ENCODE results near the gene COL9A3. TPM values are rescaled to one million over a fixed set of nuclear protein-coding genes. Genes with fewer than 3 reads are reported as not detected.
A peak's percentile ranks its signal among the peaks of the same experiment; 100 is the strongest.

Gene COL9A3
- total RNA-seq (1 to 10 TPM; 2.3 to 2.6 TPM), polyA plus RNA-seq (ENCODE audit: insufficient read length in 6 of 6) (100 to 1,000 TPM in 1 of 6 donors, 10 to 100 TPM in 5; 50.6 to 107 (median 71.1) TPM)
- long read RNA-seq, donor 1, transcript COL9A3-206 (3 exons, 539 nt), result major isoform, 7 of 37 reads
- long read RNA-seq, donor 1, transcript COL9A3-215 (32 exons, 2,497 nt), result minor isoform, 5 of 37 reads
- long read RNA-seq, donor 1, partial matches to known transcripts, result 12 of 37 reads
- long read RNA-seq, donor 1, other reads (novel, unspliced or antisense), result 7 of 37 reads
- long read RNA-seq, donor 2, transcript COL9A3-206 (3 exons, 539 nt), result major isoform, 10 of 89 reads
- long read RNA-seq, donor 2, transcript COL9A3-215 (32 exons, 2,497 nt), result minor isoform, 5 of 89 reads
- long read RNA-seq, donor 2, partial matches to known transcripts, result 73 of 89 reads
- long read RNA-seq, donor 2, other reads (novel, unspliced or antisense), result 0 of 89 reads
- long read RNA-seq, donor 3, transcript COL9A3-215 (32 exons, 2,497 nt), result major isoform, 6 of 8 reads
- long read RNA-seq, donor 3, partial matches to known transcripts, result 0 of 8 reads
- long read RNA-seq, donor 3, other reads (novel, unspliced or antisense), result 0 of 8 reads
- long read RNA-seq, donor 4, result 0 reads
- long read RNA-seq, donor 5, transcript COL9A3-215 (32 exons, 2,497 nt), result major isoform, 7 of 24 reads
- long read RNA-seq, donor 5, transcript COL9A3-206 (3 exons, 539 nt), result minor isoform, 6 of 24 reads
- long read RNA-seq, donor 5, partial matches to known transcripts, result 10 of 24 reads
- long read RNA-seq, donor 5, other reads (novel, unspliced or antisense), result 0 of 24 reads
- long read RNA-seq, donor 6, transcript COL9A3-206 (3 exons, 539 nt), result major isoform, 9 of 13 reads
- long read RNA-seq, donor 6, partial matches to known transcripts, result 0 of 13 reads
- long read RNA-seq, donor 6, other reads (novel, unspliced or antisense), result 0 of 13 reads
- long read RNA-seq, donor 7, partial matches to known transcripts, result 0 of 6 reads
- long read RNA-seq, donor 7, other reads (novel, unspliced or antisense), result 0 of 6 reads
- long read RNA-seq, donor 8, transcript COL9A3-215 (32 exons, 2,497 nt), result major isoform, 6 of 43 reads
- long read RNA-seq, donor 8, partial matches to known transcripts, result 30 of 43 reads
- long read RNA-seq, donor 8, other reads (novel, unspliced or antisense), result 0 of 43 reads
- long read RNA-seq, donor 9, result 0 reads
- long read RNA-seq, donor 10, partial matches to known transcripts, result 1 of 2 reads
- long read RNA-seq, donor 10, other reads (novel, unspliced or antisense), result 1 of 2 reads
- long read RNA-seq, donor 11, partial matches to known transcripts, result 0 of 5 reads
- long read RNA-seq, donor 11, other reads (novel, unspliced or antisense), result 0 of 5 reads
- long read RNA-seq, donor 12, transcript COL9A3-206 (3 exons, 539 nt), result major isoform, 5 of 7 reads
- long read RNA-seq, donor 12, partial matches to known transcripts, result 0 of 7 reads
- long read RNA-seq, donor 12, other reads (novel, unspliced or antisense), result 0 of 7 reads

DNA sequence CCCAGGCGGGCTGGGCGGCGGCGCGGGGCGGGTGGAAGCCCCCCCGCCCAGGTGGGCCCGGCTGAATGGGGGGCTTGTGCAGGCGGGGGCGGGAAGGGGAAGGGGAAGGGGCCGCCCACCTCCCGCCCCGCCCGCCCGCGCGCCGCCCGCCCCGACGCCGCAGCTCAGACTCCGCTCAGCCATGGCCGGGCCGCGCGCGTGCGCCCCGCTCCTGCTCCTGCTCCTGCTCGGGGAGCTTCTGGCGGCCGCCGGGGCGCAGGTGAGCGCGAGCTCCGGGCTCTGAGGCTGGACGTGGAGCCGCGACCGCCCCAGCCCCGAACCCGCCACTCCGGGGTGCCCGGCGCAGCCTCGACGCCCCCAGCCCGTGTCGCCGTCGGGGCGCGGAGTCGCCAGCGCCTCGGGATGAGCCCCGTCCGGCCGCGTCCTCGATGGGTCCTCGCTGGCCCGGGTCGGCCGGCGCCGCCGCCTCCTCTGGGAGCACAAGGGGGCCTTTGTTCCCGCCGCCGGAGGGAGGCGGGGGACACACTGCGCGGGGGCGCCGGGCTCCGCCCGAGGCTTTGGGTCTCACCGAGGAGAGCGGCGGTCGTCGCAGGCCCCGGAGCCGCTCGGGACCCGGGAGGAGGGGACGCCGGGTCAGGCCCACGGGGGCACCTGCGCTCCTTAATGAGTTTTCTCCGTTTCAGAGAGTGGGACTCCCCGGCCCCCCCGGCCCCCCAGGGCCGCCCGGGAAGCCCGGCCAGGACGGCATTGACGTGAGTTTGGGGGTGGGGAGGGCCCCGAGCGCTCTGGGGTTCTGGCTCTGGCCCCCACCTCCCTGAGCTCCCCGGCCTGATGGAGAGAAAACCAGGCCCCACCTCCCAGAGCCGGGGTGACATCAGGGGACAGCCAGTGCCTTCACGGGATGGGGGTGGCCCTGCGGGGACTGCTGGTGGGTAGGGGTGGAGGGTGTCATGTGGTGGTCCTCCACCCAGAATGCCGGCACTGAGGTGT lies at the start of gene COL9A3:
COL9A3 (plus strand) TSS at position 167 of the 990 bp plus-strand sequence; CDS start at position 182, 15 bp downstream.
- no peaks in the 10 kb centered on the region for H3K9me3 ChIP-seq
- TF ChIP-seq, protein P1, sequence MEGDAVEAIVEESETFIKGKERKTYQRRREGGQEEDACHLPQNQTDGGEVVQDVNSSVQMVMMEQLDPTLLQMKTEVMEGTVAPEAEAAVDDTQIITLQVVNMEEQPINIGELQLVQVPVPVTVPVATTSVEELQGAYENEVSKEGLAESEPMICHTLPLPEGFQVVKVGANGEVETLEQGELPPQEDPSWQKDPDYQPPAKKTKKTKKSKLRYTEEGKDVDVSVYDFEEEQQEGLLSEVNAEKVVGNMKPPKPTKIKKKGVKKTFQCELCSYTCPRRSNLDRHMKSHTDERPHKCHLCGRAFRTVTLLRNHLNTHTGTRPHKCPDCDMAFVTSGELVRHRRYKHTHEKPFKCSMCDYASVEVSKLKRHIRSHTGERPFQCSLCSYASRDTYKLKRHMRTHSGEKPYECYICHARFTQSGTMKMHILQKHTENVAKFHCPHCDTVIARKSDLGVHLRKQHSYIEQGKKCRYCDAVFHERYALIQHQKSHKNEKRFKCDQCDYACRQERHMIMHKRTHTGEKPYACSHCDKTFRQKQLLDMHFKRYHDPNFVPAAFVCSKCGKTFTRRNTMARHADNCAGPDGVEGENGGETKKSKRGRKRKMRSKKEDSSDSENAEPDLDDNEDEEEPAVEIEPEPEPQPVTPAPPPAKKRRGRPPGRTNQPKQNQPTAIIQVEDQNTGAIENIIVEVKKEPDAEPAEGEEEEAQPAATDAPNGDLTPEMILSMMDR (IDR thresholded peaks at IDR 0.05), result no peak
- intact Hi-C loops (cut with DNase I), result no loop called here
- ATAC-seq (no peak), DNase-seq (peak in 1 of 4 donors; percentile 50)
- H3K27ac ChIP-seq, result no peak within 1 kb of the TSS
- peaks cover 25 to 43% of the 10 kb centered on the region in 2 donors for H3K4me1 ChIP-seq
- H3K4me3 ChIP-seq, result no peak within 1 kb of the TSS
- H3K36me3 ChIP-seq, result peaks cover 0 to 22% of the 10 kb centered on the region in 2 donors
- H3K27me3 ChIP-seq, result peaks cover 39 to 69% of the 10 kb centered on the region in 2 donors

DNA sequence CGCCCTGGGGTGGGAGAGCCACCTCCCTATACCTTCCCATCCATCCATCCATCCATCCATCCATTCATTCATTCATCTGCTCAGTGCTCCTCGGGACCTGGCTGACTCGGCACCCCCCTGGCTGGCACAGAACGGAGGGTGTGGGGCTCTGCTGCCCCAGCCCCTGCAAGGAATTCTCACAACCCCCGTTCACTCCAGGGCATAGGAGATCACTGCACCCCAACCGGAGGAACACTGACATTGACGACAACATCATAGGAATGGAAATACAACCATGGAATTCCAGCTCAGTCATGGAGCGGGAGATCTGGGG lies 48.7 kb upstream of the COL9A3 start:
- Histone ChIP-seq H3K27ac (no peak overlapping the region), H3K9me3 (no peaks in the 10 kb centered on the region), H3K27me3 (peaks cover 0 to 65% of the 10 kb centered on the region in 2 donors), H3K36me3 (no peaks in the 10 kb centered on the region), H3K4me1 (peaks cover 0 to 9% of the 10 kb centered on the region in 2 donors), H3K4me3 (no peak overlapping the region)
- intact Hi-C loops (cut with DNase I), result no loop called here
- no peak for DNase-seq
- TF ChIP-seq, protein P1 (IDR thresholded peaks at IDR 0.05), result no peak
- ATAC-seq, result no peak

DNA sequence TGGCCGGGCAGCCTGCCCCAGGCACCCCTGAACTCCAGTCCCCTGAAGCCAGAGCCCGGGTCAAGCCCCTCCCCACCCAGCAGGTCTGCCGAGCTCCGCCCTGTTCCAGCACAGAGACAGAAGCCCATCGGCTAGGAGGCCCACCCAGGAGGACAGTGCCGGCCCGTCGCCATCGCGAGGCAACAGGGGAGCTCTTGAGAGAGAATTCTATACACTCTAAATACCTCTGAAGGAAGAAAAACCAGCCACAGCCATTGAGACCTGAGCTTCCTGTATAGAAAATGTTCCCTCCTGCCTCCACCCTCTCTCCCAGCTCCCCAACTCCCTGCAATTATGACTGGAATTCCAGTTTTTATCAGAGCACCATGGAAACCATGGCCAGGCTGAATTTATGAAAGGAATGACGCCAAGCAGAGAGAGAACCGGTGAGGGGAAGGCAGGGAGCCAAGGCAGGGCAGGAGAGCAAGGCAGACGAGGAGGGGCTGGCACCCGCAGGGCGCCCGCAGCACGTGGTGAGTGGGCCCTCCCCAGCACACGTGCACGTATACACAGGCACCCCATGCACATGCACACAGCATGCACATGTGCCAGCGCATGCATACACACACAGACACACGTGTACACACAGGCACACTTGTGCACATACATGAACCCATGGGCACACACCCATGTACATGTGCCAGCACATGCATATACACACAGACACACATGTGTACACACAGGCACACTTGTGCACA lies 48.1 kb upstream of the COL9A3 start:
- no peaks in the 10 kb centered on the region for H3K36me3 ChIP-seq
- H3K4me1 ChIP-seq, result peaks cover 0 to 12% of the 10 kb centered on the region in 2 donors
- no peak overlapping the region for H3K4me3 ChIP-seq
- peak in 3 of 4 donors; percentile 57 to 86 (median 74) for DNase-seq
- TF ChIP-seq, protein P1 (IDR thresholded peaks at IDR 0.05), result no peak
- ATAC-seq, result peak; percentile 62
- peaks cover 0 to 62% of the 10 kb centered on the region in 2 donors for H3K27me3 ChIP-seq
- H3K9me3 ChIP-seq, result no peaks in the 10 kb centered on the region
- intact Hi-C loops (cut with DNase I), result no loop called here
- no peak overlapping the region for H3K27ac ChIP-seq
